IMR-90 (cell line): ENCODE results near the gene DENND1A. TPM values are rescaled to one million over a fixed set of nuclear protein-coding genes. Genes with fewer than 3 reads are reported as not detected.
A peak's percentile ranks its signal among the peaks of the same experiment; 100 is the strongest.

ENCODE experiments used
- ATAC-seq: fragments of 200-7000 bp; cut with Tn5 transposase; 2 replicates; pipeline ENCODE4 v1.9.1; 2020; ENCODE audit warnings: low read depth, mild to moderate bottlenecking, moderate library complexity
- BruUV-seq: library from RNA; stranded (reverse); fragments of 400-500 nt; replicated peaks from 2 replicates; lab custom pipeline; 2021; lab: Mats Ljungman, UMichigan
- CTCF ChIA-PET: fragments of 300-600 bp; formaldehyde crosslinking; extraction: SDS; loops from one replicate; lab custom pipeline; 2021; ENCODE audit warnings: antibody characterized with exemption; lab: Yijun Ruan, JAX
- POLR2A ChIA-PET: fragments of 300-600 bp; sonication (Branson Sonifier 250); formaldehyde crosslinking; loops from one replicate; lab custom pipeline; 2022; ENCODE audit warnings: antibody characterized with exemption; ENCODE audit not compliant: unreplicated experiment; lab: Charles Lee
- DNase-seq: peaks from one replicate; pipeline ENCODE4 v3.0.0; 2013
- H2AFZ ChIP-seq: replicated peaks from 2 replicates; pipeline ENCODE3; 2013; ENCODE audit warnings: low read length, mild to moderate bottlenecking; ENCODE audit not compliant: poor library complexity
- H2AK5ac ChIP-seq: 2 replicates; pipeline ENCODE4 v1.6.1; 2013; ENCODE audit warnings: low read depth, low read length, inconsistent platforms
- H2AK9ac ChIP-seq: replicated peaks from 2 replicates; pipeline ENCODE3; 2013; ENCODE audit warnings: mild to moderate bottlenecking, low read depth, low read length, moderate library complexity; ENCODE audit not compliant: poor library complexity
- H2BK120ac ChIP-seq: 2 replicates; pipeline ENCODE4 v1.6.1; 2013; ENCODE audit warnings: low read depth, low read length, inconsistent platforms
- H2BK15ac ChIP-seq: 3 replicates; pipeline ENCODE4 v1.6.1; 2013; ENCODE audit warnings: low read depth, low read length, inconsistent platforms
- H2BK20ac ChIP-seq: 2 replicates; pipeline ENCODE4 v1.6.1; 2013; ENCODE audit warnings: low read depth, mild to moderate bottlenecking, inconsistent platforms, low read length, moderate library complexity
- H2BK5ac ChIP-seq: 2 replicates; pipeline ENCODE4 v1.6.1; 2013; ENCODE audit warnings: mild to moderate bottlenecking, low read depth, low read length, inconsistent platforms; ENCODE audit not compliant: poor library complexity, severe bottlenecking
- H3K14ac ChIP-seq: replicated peaks from 2 replicates; pipeline ENCODE4 v1.6.1; 2013; ENCODE audit warnings: low read depth, low read length, inconsistent platforms
- H3K18ac ChIP-seq: 2 replicates; pipeline ENCODE4 v1.6.1; 2013; ENCODE audit warnings: low read depth, low read length, control low read depth
- H3K23ac ChIP-seq: 2 replicates; pipeline ENCODE4 v1.6.1; 2013; ENCODE audit warnings: low read depth, low read length, inconsistent platforms
- H3K27ac ChIP-seq: 2 replicates; pipeline ENCODE4 v1.5.1; 2013; ENCODE audit warnings: mild to moderate bottlenecking, control low read depth, low read length; ENCODE audit not compliant: insufficient read depth
- H3K27me3 ChIP-seq: 2 replicates; pipeline ENCODE4 v1.6.1; 2013; ENCODE audit warnings: low read length; ENCODE audit not compliant: control insufficient read depth, insufficient read depth
- H3K36me3 ChIP-seq: 2 replicates; pipeline ENCODE4 v1.6.1; 2013; ENCODE audit warnings: low read length, mixed read lengths; ENCODE audit not compliant: control insufficient read depth, insufficient read depth
- H3K4ac ChIP-seq: 2 replicates; pipeline ENCODE4 v1.6.1; 2013; ENCODE audit warnings: low read depth, low read length, inconsistent platforms
- H3K4me1 ChIP-seq: 2 replicates; pipeline ENCODE4 v1.6.1; 2013; ENCODE audit warnings: low read length, mixed read lengths; ENCODE audit not compliant: control insufficient read depth, insufficient read depth
- H3K4me2 ChIP-seq: 2 replicates; pipeline ENCODE4 v1.6.1; 2013; ENCODE audit warnings: low read depth, mild to moderate bottlenecking, control low read depth, low read length, moderate library complexity
- H3K4me3 ChIP-seq: 2 replicates; pipeline ENCODE4 v1.5.1; 2013; ENCODE audit warnings: low read depth, mild to moderate bottlenecking, control low read depth, low read length, moderate library complexity; ENCODE audit not compliant: insufficient read depth
- H3K56ac ChIP-seq: 2 replicates; pipeline ENCODE4 v1.6.1; 2013; ENCODE audit warnings: low read length, inconsistent platforms; ENCODE audit not compliant: insufficient read depth; ENCODE audit errors: extremely low read depth
- H3K79me1 ChIP-seq, 2 experiments: 2 replicates each; pipeline ENCODE4 v1.6.1; 2013; ENCODE audit warnings: low read length in 2 of 2, inconsistent platforms in 1 of 2, low read depth in 1 of 2
- H3K9ac ChIP-seq: 2 replicates; pipeline ENCODE4 v1.6.1; 2013; ENCODE audit warnings: low read depth, low read length, control low read depth
- H3K9me1 ChIP-seq: 2 replicates; pipeline ENCODE4 v1.6.1; 2013; ENCODE audit warnings: low read length, inconsistent platforms; ENCODE audit not compliant: insufficient read depth
- H3K9me3 ChIP-seq: 2 replicates; pipeline ENCODE4 v1.6.1; 2013; ENCODE audit warnings: low read length; ENCODE audit not compliant: control insufficient read depth, insufficient read depth
- H4K20me1 ChIP-seq: 2 replicates; pipeline ENCODE4 v1.6.1; 2013; ENCODE audit warnings: low read length, inconsistent platforms; ENCODE audit not compliant: insufficient read depth
- H4K5ac ChIP-seq: 2 replicates; pipeline ENCODE4 v1.6.1; 2013; ENCODE audit warnings: mild to moderate bottlenecking, low read depth, low read length, control low read depth
- H4K8ac ChIP-seq, 2 experiments: 2 replicates each; pipeline ENCODE4 v1.6.1; 2013; ENCODE audit warnings: low read depth in 2 of 2, low read length in 2 of 2, control low read depth in 1 of 2, inconsistent platforms in 1 of 2
- H4K91ac ChIP-seq: 2 replicates; pipeline ENCODE4 v1.6.1; 2013; ENCODE audit warnings: low read depth, low read length, inconsistent platforms; ENCODE audit not compliant: insufficient read depth
- BHLHE40 ChIP-seq: fragments of 150-350 bp; IDR thresholded peaks from 2 replicates; pipeline ENCODE4 v1.6.1; 2016; ENCODE audit warnings: mild to moderate bottlenecking, low read depth, low read length
- CEBPB ChIP-seq: IDR thresholded peaks from 2 replicates; pipeline ENCODE4 v1.6.1; 2012; ENCODE audit warnings: low read depth, low read length, improper control_type of control experiment
- MAFK ChIP-seq: IDR thresholded peaks from 2 replicates; pipeline ENCODE4 v1.6.1; 2012; ENCODE audit warnings: low read depth, low read length, improper control_type of control experiment
- MXI1 ChIP-seq: IDR thresholded peaks from 2 replicates; pipeline ENCODE4 v1.6.1; 2012; ENCODE audit warnings: low read depth, mild to moderate bottlenecking, low read length, moderate library complexity, borderline replicate concordance
- POLR2A ChIP-seq: IDR thresholded peaks from 2 replicates; pipeline ENCODE4 v1.6.1; 2012; ENCODE audit warnings: mild to moderate bottlenecking, low read depth, low read length
- RCOR1 ChIP-seq: IDR thresholded peaks from 2 replicates; pipeline ENCODE4 v1.6.1; 2012; ENCODE audit warnings: mild to moderate bottlenecking, low read length, improper control_type of control experiment; ENCODE audit not compliant: insufficient replicate concordance
- RFX5 ChIP-seq: IDR thresholded peaks from 2 replicates; pipeline ENCODE4 v1.8.0; 2012; ENCODE audit warnings: low read depth, mild to moderate bottlenecking, low read length, moderate library complexity
- SMC3 ChIP-seq: fragments of 150-350 bp; IDR thresholded peaks from 2 replicates; pipeline ENCODE4 v1.6.1; 2016; ENCODE audit warnings: low read depth, mild to moderate bottlenecking, antibody characterized with exemption, low read length, moderate library complexity
- whole genome bisulfite sequencing, 2 experiments: methylation state at CpG; one replicate each; pipeline versions ENCODE4 v1.1.5 to v1.1.7; 2013; ENCODE audit warnings: missing lambda C conversion rate in 2 of 2; ENCODE audit not compliant: insufficient read length in 1 of 2; ENCODE audit errors: extremely low coverage in 2 of 2; 5-methylcytosine and 5-hydroxymethylcytosine counted together
- dilution Hi-C: fragments of 300-500 bp; cut with HindIII; formaldehyde crosslinking; loops from one replicate; pipeline ENCODE4 v1.14.3; 2018; ENCODE audit warnings: low sequenced_read_pairs; ENCODE audit not compliant: unreplicated experiment
- in situ Hi-C: fragments of 300-500 bp; cut with MboI; formaldehyde crosslinking; loops from 3 replicates; pipeline ENCODE4 v1.14.3; 2019; ENCODE audit warnings: low sequenced_read_pairs, inconsistent platforms, mixed read lengths
- intact Hi-C: fragments of 100-400 bp; cut with micrococcal nuclease; formaldehyde crosslinking; loops from 2 replicates; pipeline ENCODE4 v1.10.0; 2022
- polyA plus RNA-seq, 3 experiments: library from polyadenylated mRNA; depleted of rRNA; stranded (reverse); fragments of >200 nt; gene quantifications; 2 replicates each; pipeline ENCODE4 v1.2.3, GENCODE V29; 2012; ENCODE audit warnings: low replicate concordance in 1 of 3
- total RNA-seq: library from RNA; depleted of rRNA; stranded (reverse); fragments of >200 nt; gene quantifications from 2 replicates; pipeline ENCODE4 v1.2.3, GENCODE V29; 2012

DENND1A gene
- total and polyA plus RNA-seq, 2 of the 4 experiments (the other 2 are of a cell fraction) = 21.4 to 27.6 TPM

- TF ChIP-seq SMC3 = peak; percentile 88
These were observed 385.7 kb downstream of the DENND1A start (continued) for GRCh38 chr9:123544007-123544827.

DNA sequence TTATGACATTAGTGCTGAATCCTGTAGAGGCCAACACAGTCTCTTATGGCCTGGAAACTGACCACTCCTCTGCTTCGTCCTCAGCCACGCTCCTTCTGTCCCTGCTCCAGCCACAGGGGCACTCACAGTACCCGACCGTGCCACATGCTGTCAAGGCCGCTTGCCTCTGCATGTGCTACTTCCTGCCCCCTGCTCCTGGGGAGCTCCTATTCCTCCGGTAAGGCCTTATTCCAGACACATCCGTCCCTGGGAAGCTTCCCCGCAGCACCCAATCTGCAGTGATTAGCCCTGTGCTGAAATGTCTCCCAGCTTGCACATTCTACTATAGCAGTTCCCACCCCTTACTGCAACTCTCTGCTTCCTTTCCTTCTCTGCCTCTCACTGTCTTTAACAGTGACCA is 386.4 kb downstream of the DENND1A start:
- no peak overlapping the region for H4K8ac ChIP-seq
- POLR2A ChIA-PET = no interaction called here
- no peak overlapping the region for H2BK5ac ChIP-seq
- no peak overlapping the region for H2BK120ac ChIP-seq
- H3K9me1 ChIP-seq = no peaks in the 10 kb centered on the region
- peaks cover 2% of the 10 kb centered on the region; the same call in 1 of the 2 replicates for H3K27me3 ChIP-seq
- H2AK9ac ChIP-seq = no peak overlapping the region
- H4K20me1 ChIP-seq = peaks cover 5% of the 10 kb centered on the region
- H3K18ac ChIP-seq = no peak overlapping the region
- TF ChIP-seq POLR2A = no peak
- no peak for TF ChIP-seq BHLHE40
- TF ChIP-seq CEBPB = no peak
- no peak for TF ChIP-seq MAFK
- no peak for TF ChIP-seq RCOR1
- TF ChIP-seq MXI1 = no peak
- TF ChIP-seq RFX5 = no peak
- H3K27ac ChIP-seq = no peak overlapping the region
- H4K91ac ChIP-seq = no peak overlapping the region
- no peak overlapping the region for H3K23ac ChIP-seq
- H3K9ac ChIP-seq = no peak overlapping the region
- no peak overlapping the region for H3K4ac ChIP-seq
- H4K5ac ChIP-seq = no peak overlapping the region
- ATAC-seq (no peak), DNase-seq (no peak)
- no peak overlapping the region for H2AK5ac ChIP-seq
- intact Hi-C loops = loop anchor here (5.0 to 10.0 kb wide), 3 partner anchors 381 to 711 kb away; partner anchors contain the start of gene NEK6
- H3K14ac ChIP-seq = no peak overlapping the region
- no peak overlapping the region for H3K4me2 ChIP-seq
- BruUV-seq = no TSS peak
- H3K79me1 ChIP-seq = no peaks in the 10 kb centered on the region
- H3K4me1 ChIP-seq = no peaks in the 10 kb centered on the region
- no peak overlapping the region for H2AFZ ChIP-seq
- H3K9me3 ChIP-seq = no peaks in the 10 kb centered on the region
- CTCF ChIA-PET = no interaction called here
- no peak overlapping the region for H2BK20ac ChIP-seq
- H3K4me3 ChIP-seq = no peak overlapping the region
- WGBS, 2 experiments = 45% methylated on average over 4 of the region's 8 CpGs; no CpG with 5 or more reads in 1 of the 2 experiments
- no peak overlapping the region for H2BK15ac ChIP-seq
- in situ Hi-C loops = loop anchor here (10.0 to 25.0 kb wide), 2 partner anchors 491 to 769 kb away; no protein-coding TSS in a partner anchor
- H3K56ac ChIP-seq = no peak overlapping the region
- dilution Hi-C loops = no loop called here
- H3K36me3 ChIP-seq = no peaks in the 10 kb centered on the region
